HepG2 (cell line): ENCODE results near the gene EPB41L4A. TPM values are rescaled to one million over a fixed set of nuclear protein-coding genes. Genes with fewer than 3 reads are reported as not detected.

Experiments
- CREB3 ChIP-seq: sonication (generic); formaldehyde crosslinking; IDR thresholded peaks from 2 replicates; pipeline ENCODE4 v1.5.0; 2020; ENCODE audit warnings: missing genetic modification reagents
- DZIP1 ChIP-seq: sonication (generic); formaldehyde crosslinking; IDR thresholded peaks from 2 replicates; pipeline ENCODE4 v1.5.0; 2020; ENCODE audit warnings: mild to moderate bottlenecking, missing genetic modification reagents
- NFE2L1 ChIP-seq: sonication (generic); formaldehyde crosslinking; IDR thresholded peaks from 2 replicates; pipeline ENCODE4 v1.4.0; 2020; ENCODE audit warnings: missing genetic modification reagents, mild to moderate bottlenecking, borderline replicate concordance
- ZBTB26 ChIP-seq: IDR thresholded peaks from 2 replicates; pipeline ENCODE4 v1.6.1; 2016; ENCODE audit warnings: missing compliant biosample characterization, missing genetic modification reagents, borderline replicate concordance
- ZBTB40 ChIP-seq, 2 experiments: fragments of 450-650 bp in 1 of 2; sonication (generic) in 1 of 2; formaldehyde crosslinking in 1 of 2; IDR thresholded peaks; 2 replicates each; pipeline versions ENCODE4 v1.6.1 to v1.8.0; 2016 to 2022; ENCODE audit warnings: antibody characterized with exemption in 1 of 2, mild to moderate bottlenecking in 1 of 2, missing genetic modification reagents in 1 of 2
- ZBTB43 ChIP-seq: sonication (generic); formaldehyde crosslinking; conservative IDR thresholded peaks from 2 replicates; pipeline ENCODE4 v1.4.0; 2020; ENCODE audit warnings: missing genetic modification reagents
- ZFP41 ChIP-seq: sonication (generic); formaldehyde crosslinking; IDR thresholded peaks from 2 replicates; pipeline ENCODE4 v1.4.0; 2020; ENCODE audit warnings: mild to moderate bottlenecking, missing genetic modification reagents, borderline replicate concordance
- ZNF580 ChIP-seq: IDR thresholded peaks from 2 replicates; pipeline ENCODE4 v1.6.1; 2016; ENCODE audit warnings: low read depth, borderline replicate concordance
- ZNF776 ChIP-seq: sonication (generic); formaldehyde crosslinking; IDR thresholded peaks from 2 replicates; pipeline ENCODE4 v1.4.0; 2020; ENCODE audit warnings: mild to moderate bottlenecking, missing genetic modification reagents
- ZNF891 ChIP-seq: sonication (generic); formaldehyde crosslinking; IDR thresholded peaks from 2 replicates; pipeline ENCODE4 v1.5.0; 2020; ENCODE audit warnings: mild to moderate bottlenecking, missing genetic modification reagents
- polyA plus RNA-seq, 8 experiments: library from polyadenylated mRNA; depleted of rRNA in 3 of 8; stranded (reverse) in 7 of 8; unstranded in 1 of 8; fragments of >200 nt; fragmentation: Illumina TruSeq in 4 of 8; extraction: Trizol in 4 of 8; gene quantifications; 2 replicates each; pipeline versions ENCODE4 v1.2.1 to v1.2.3, GENCODE V29; 2011 to 2016; ENCODE audit warnings: low read depth in 4 of 8, missing spikeins in 1 of 8, mixed read lengths in 1 of 8; ENCODE audit not compliant: insufficient read depth in 1 of 8
- total RNA-seq, 5 experiments: library from RNA; depleted of rRNA; stranded (reverse); fragments of >200 nt; fragmentation: Illumina TruSeq; extraction: Trizol; gene quantifications; 2 replicates each; pipeline ENCODE4 v1.2.3, GENCODE V29; 2016; ENCODE audit warnings: low read depth in 1 of 5

The EPB41L4A gene
- total and polyA plus RNA-seq, 2 of the 13 experiments (the other 11 are each of a cell fraction or from before 2014, with no cell fraction given), result 0.07 TPM; not detected in 1

- TF ChIP-seq DZIP1 (CRISPR knock-in tag), result no peak
- TF ChIP-seq ZNF891 (CRISPR knock-in tag), result peak; percentile 88
- TF ChIP-seq ZBTB43 (CRISPR knock-in tag), result 0 out of 2 replicates have a peak, but pooled peaks have one; percentile 43
- TF ChIP-seq CREB3 (CRISPR knock-in tag), result peak; percentile 57; the same call in 1 of the 2 replicates
- TF ChIP-seq ZNF580 (CRISPR knock-in tag), result peak; percentile 97
- TF ChIP-seq ZBTB26 (CRISPR knock-in tag), result peak; percentile 70; the same call in 1 of the 2 replicates
- TF ChIP-seq ZFP41 (CRISPR knock-in tag), result no peak
- no peak; the same call in 1 of the 2 replicates for TF ChIP-seq ZNF776 (CRISPR knock-in tag)
- no peak for TF ChIP-seq ZBTB40 (IDR thresholded peaks at IDR 0.05)
- peak; percentile 92; the same call in 1 of the 2 replicates for TF ChIP-seq ZBTB40 (CRISPR knock-in tag; IDR thresholded peaks at IDR 0.05)
- no peak for TF ChIP-seq NFE2L1 (CRISPR knock-in tag)
These were observed 258.3 kb downstream of the EPB41L4A start (continued) for GRCh38 chr5:112160652-112161391.
